Measurements from ENCODE around the gene FXYD1. TPM values are rescaled to one million over a fixed set of nuclear protein-coding genes. Genes with fewer than 3 reads are reported as not detected.

Gene FXYD1
- total and polyA plus RNA-seq, 2 donors (not counting 3 experiments of a cell fraction or from before 2014, with no cell fraction given): not detected

DNA sequence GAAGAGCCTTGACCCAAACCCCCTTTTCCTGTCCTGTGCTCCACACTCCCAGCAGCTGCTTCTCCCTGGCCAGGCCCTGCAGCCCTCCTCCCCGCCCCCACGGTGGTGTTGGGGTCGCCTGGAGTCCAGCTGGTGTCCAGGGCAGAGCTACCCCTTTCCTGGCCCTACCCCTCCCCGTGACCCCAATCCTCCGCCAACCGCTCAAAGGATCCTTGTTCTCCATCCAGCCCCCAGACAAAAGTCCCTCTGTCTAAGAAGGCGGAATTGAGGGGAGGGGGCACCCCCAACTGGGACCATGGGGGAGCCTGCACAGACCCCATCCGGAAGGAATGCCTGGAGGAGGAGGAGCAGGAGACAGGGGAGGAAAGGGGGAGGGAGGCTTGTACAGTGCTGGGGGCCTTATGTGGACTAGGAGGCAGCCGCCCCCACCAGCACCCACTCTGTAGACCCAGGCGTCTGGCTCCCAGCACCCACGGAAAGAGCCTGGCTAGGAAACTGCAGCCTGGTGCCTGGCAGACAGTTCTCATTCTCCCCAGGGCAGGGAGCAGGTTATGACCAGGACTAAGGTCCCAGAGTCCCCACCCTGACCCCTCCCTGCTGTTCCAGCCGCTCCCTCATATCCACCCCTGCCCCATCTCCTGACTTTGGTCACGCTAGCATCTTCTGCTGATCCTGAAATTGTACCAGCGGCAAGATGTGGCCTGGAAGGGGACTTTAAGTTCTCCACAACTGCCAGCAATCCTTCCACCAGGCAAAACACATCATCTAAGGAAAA is 23.3 kb upstream of the FXYD1 start, which contains the start of gene FXYD3:
Gene FXYD3 (plus strand): TSS at position 647 of the 775 bp plus-strand sequence. CDS start 3,554 bp downstream, outside the sequence.
- POLR2A ChIA-PET: no interaction called here
- DNase-seq (ENCODE audit: low read depth, low spot score): no peak
- TF ChIP-seq, protein P1, sequence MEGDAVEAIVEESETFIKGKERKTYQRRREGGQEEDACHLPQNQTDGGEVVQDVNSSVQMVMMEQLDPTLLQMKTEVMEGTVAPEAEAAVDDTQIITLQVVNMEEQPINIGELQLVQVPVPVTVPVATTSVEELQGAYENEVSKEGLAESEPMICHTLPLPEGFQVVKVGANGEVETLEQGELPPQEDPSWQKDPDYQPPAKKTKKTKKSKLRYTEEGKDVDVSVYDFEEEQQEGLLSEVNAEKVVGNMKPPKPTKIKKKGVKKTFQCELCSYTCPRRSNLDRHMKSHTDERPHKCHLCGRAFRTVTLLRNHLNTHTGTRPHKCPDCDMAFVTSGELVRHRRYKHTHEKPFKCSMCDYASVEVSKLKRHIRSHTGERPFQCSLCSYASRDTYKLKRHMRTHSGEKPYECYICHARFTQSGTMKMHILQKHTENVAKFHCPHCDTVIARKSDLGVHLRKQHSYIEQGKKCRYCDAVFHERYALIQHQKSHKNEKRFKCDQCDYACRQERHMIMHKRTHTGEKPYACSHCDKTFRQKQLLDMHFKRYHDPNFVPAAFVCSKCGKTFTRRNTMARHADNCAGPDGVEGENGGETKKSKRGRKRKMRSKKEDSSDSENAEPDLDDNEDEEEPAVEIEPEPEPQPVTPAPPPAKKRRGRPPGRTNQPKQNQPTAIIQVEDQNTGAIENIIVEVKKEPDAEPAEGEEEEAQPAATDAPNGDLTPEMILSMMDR (IDR thresholded peaks at IDR 0.05; ENCODE audit: extremely low read depth in 1 of 2, insufficient read depth in 1 of 2, low read depth in 1 of 2, low read length in 2 of 2): no peak
- no peak for TF ChIP-seq GATA2 (IDR thresholded peaks at IDR 0.05; ENCODE audit: insufficient read depth, insufficient read length, low read depth, low read length)
- no peak for TF ChIP-seq POLR2A (IDR thresholded peaks at IDR 0.05; ENCODE audit: low read depth, low read length)
- no peak for TF ChIP-seq MYC (IDR thresholded peaks at IDR 0.05; ENCODE audit: low read depth, low read length)
- TF ChIP-seq POLR2AphosphoS5 (IDR thresholded peaks at IDR 0.05; ENCODE audit: insufficient read depth, low read depth, low read length): no peak
- no peak for TF ChIP-seq JUN (IDR thresholded peaks at IDR 0.05; ENCODE audit: borderline replicate concordance, insufficient read depth, insufficient read length, low read depth)
- no peak for TF ChIP-seq FOS (IDR thresholded peaks at IDR 0.05; ENCODE audit: borderline replicate concordance, insufficient read depth, low read length)
- TF ChIP-seq, protein P2, sequence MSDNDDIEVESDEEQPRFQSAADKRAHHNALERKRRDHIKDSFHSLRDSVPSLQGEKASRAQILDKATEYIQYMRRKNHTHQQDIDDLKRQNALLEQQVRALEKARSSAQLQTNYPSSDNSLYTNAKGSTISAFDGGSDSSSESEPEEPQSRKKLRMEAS (IDR thresholded peaks at IDR 0.05; ENCODE audit: insufficient read depth, insufficient read length): no peak
- no peak for TF ChIP-seq EZH2 (IDR thresholded peaks at IDR 0.05; ENCODE audit: borderline replicate concordance, low read depth, low read length, severe bottlenecking)
- H2AFZ ChIP-seq (ENCODE audit: low read depth, low read length): no peak within 1 kb of the TSS
- no peaks in the 10 kb centered on the region for H3K4me1 ChIP-seq (ENCODE audit: control insufficient read depth, extremely low read depth, insufficient read depth, low read length)
- no peak for FAIRE-seq
- H3K27me3 ChIP-seq (ENCODE audit: control insufficient read depth in 2 of 2, insufficient read depth in 2 of 2, low read length in 2 of 2): no peaks in the 10 kb centered on the region
- BruUV-seq (replicated peaks): no TSS peak
- H3K4me2 ChIP-seq (ENCODE audit: insufficient read depth, low read length): no peak within 1 kb of the TSS
- no peaks in the 10 kb centered on the region for H4K20me1 ChIP-seq (replicated peaks; ENCODE audit: control insufficient read depth, extremely low read depth, insufficient read depth, low read length)
- H3K79me2 ChIP-seq (ENCODE audit: control insufficient read depth, insufficient read depth, low read length): no peaks in the 10 kb centered on the region
- dilution Hi-C loops (cut with MboI; ENCODE audit: extremely low pct_ligation_motif_present, low sequenced_read_pairs) (no loop called here), intact Hi-C loops (cut with micrococcal nuclease) (no loop called here)
- H3K9ac ChIP-seq (replicated peaks; ENCODE audit: extremely low read depth, insufficient read depth, low read length): no peak within 1 kb of the TSS
- CTCF ChIA-PET: interaction anchor here (1.0 to 2.2 kb wide), 6 partner anchors 9 to 238 kb away, joined by 3 to 20 read pairs (median 6); partner anchors contain the start of gene LGI4
- H3K9me1 ChIP-seq (replicated peaks; ENCODE audit: control insufficient read depth, extremely low read depth, insufficient read depth, low read length): no peaks in the 10 kb centered on the region
- H3K27ac ChIP-seq (ENCODE audit: insufficient read depth, low read depth, low read length): no peak within 1 kb of the TSS
- H3K36me3 ChIP-seq (ENCODE audit: control insufficient read depth in 2 of 2, extremely low read depth in 1 of 2, insufficient read depth in 2 of 2, low read length in 2 of 2): no peaks in the 10 kb centered on the region
- H3K4me3 ChIP-seq (replicated peaks in 1 of 3; ENCODE audit: insufficient read depth in 1 of 3, low read depth in 1 of 3, low read length in 3 of 3): no peak within 1 kb of the TSS
- no peaks in the 10 kb centered on the region for H3K9me3 ChIP-seq (replicated peaks; ENCODE audit: control insufficient read depth, insufficient read depth, low read length)
